GM21390 (cell line): ENCODE results near the gene MAPK9.

ENCODE experiments used
- ATAC-seq: cut with Tn5 transposase; IDR thresholded peaks from one replicate; pipeline ENCODE4 v1.9.1; 2021; ENCODE audit not compliant: unreplicated experiment

The MAPK9 gene

GRCh38 chr5:180208038-180208434 is 83.8 kb downstream of the MAPK9 start:
- ATAC-seq: no peak

- no peak for ATAC-seq
Observed at GRCh38 chr5:180207593-180207992, 84.3 kb downstream of the MAPK9 start.

- ATAC-seq: no peak
Observed at GRCh38 chr5:180206993-180207392, 84.9 kb downstream of the MAPK9 start.

- no peak for ATAC-seq
Observed at GRCh38 chr5:180205916-180206315, 86.0 kb downstream of the MAPK9 start.

GRCh38 chr5:180204276-180204819 is 87.5 kb downstream of the MAPK9 start:
- no peak for ATAC-seq

GRCh38 chr5:180202939-180203573 is 88.8 kb downstream of the MAPK9 start:
- ATAC-seq: no peak

GRCh38 chr5:180201051-180201987 is 90.6 kb downstream of the MAPK9 start:
- ATAC-seq: no peak

GRCh38 chr5:180199390-180199789 is 92.5 kb downstream of the MAPK9 start:
- no peak for ATAC-seq

GRCh38 chr5:180198208-180198607 is 93.7 kb downstream of the MAPK9 start:
- ATAC-seq: no peak

- ATAC-seq: no peak
Observed at GRCh38 chr5:180197016-180197702, 94.7 kb downstream of the MAPK9 start.

- no peak for ATAC-seq
Observed at GRCh38 chr5:180194410-180195345, 97.2 kb downstream of the MAPK9 start.

GRCh38 chr5:180193749-180194375 is 98.0 kb downstream of the MAPK9 start:
- no peak for ATAC-seq

GRCh38 chr5:180191716-180192115 is 100.2 kb downstream of the MAPK9 start:
- ATAC-seq: no peak

GRCh38 chr5:180187767-180188166 is 104.1 kb downstream of the MAPK9 start:
- ATAC-seq: no peak
